K562 (cell line): ENCODE results near the gene ELOVL5. TPM values are rescaled to one million over a fixed set of nuclear protein-coding genes. Genes with fewer than 3 reads are reported as not detected.

Experiments
- CBFA2T3 ChIP-seq: fragments of 450-650 bp; IDR thresholded peaks from 2 replicates; pipeline ENCODE4 v1.6.1; 2017
- CBX5 ChIP-seq: IDR thresholded peaks from 2 replicates; pipeline ENCODE4 v1.6.1; 2014; ENCODE audit warnings: low read depth, borderline replicate concordance
- CHD4 ChIP-seq: fragments of 200-600 bp; sonication (generic); IDR thresholded peaks from 3 replicates; pipeline ENCODE4 v1.6.1; 2012; ENCODE audit warnings: low read depth, mild to moderate bottlenecking, mixed read lengths, low read length, inconsistent platforms; ENCODE audit not compliant: insufficient read depth, insufficient replicate concordance, poor library complexity, severe bottlenecking
- DACH1 ChIP-seq: fragments of 450-650 bp; IDR thresholded peaks from 2 replicates; pipeline ENCODE4 v1.6.1; 2018; ENCODE audit not compliant: partially characterized antibody
- LEF1 ChIP-seq: fragments of 450-650 bp; IDR thresholded peaks from 2 replicates; pipeline ENCODE4 v1.6.1; 2016; ENCODE audit warnings: mild to moderate bottlenecking
- MCM7 ChIP-seq, 2 experiments: fragments of 450-650 bp; IDR thresholded peaks; 2 replicates each; pipeline ENCODE4 v1.6.1; 2016 to 2018
- NFIX ChIP-seq: fragments of 250-450 bp; sonication (Bioruptor Pico); IDR thresholded peaks from 2 replicates; pipeline ENCODE4 v1.4.0; 2020; ENCODE audit warnings: low read depth, mild to moderate bottlenecking, moderate library complexity
- NR2C2 ChIP-seq, 2 experiments: fragments of 200-800 bp in 1 of 2; sonication (Bioruptor generic) in 1 of 2; sonication (generic) in 1 of 2; formaldehyde crosslinking in 1 of 2; IDR thresholded peaks; 2 replicates each; pipeline versions ENCODE4 v1.6.1 to v1.8.0; 2016 to 2022; ENCODE audit warnings: mild to moderate bottlenecking in 1 of 2, missing compliant biosample characterization in 1 of 2, missing genetic modification characterization in 1 of 2, missing genetic modification reagents in 1 of 2
- RFX7 ChIP-seq: fragments of 250-450 bp; sonication (Bioruptor Pico); IDR thresholded peaks from 2 replicates; pipeline ENCODE4 v1.5.1; 2021; ENCODE audit warnings: mild to moderate bottlenecking
- TCFL5 ChIP-seq: fragments of 250-450 bp; sonication (Bioruptor Pico); conservative IDR thresholded peaks from 2 replicates; pipeline ENCODE4 v1.6.1; 2021; ENCODE audit warnings: mild to moderate bottlenecking, moderate library complexity, matching md5 sums
- YY1 ChIP-seq, 3 experiments: IDR thresholded peaks; 2 replicates each; pipeline ENCODE4 v1.6.1; 2011; ENCODE audit warnings: low read length in 2 of 3, mild to moderate bottlenecking in 2 of 3, moderate library complexity in 2 of 3, borderline replicate concordance in 1 of 3, control low read depth in 1 of 3, low read depth in 1 of 3; ENCODE audit not compliant: insufficient read depth in 3 of 3, insufficient replicate concordance in 2 of 3, control insufficient read depth in 1 of 3, insufficient read length in 1 of 3; ENCODE audit errors: extremely low read depth in 1 of 3
- ZBTB8A ChIP-seq: fragments of 450-650 bp; IDR thresholded peaks from 2 replicates; pipeline ENCODE4 v1.6.1; 2018; ENCODE audit warnings: mild to moderate bottlenecking, moderate library complexity; ENCODE audit not compliant: partially characterized antibody
- ZNF146 ChIP-seq: IDR thresholded peaks from one replicate; pipeline ENCODE4 v1.6.1; 2018; ENCODE audit warnings: missing compliant biosample characterization; ENCODE audit not compliant: unreplicated experiment
- ZNF41 ChIP-seq: fragments of 250-450 bp; sonication (Bioruptor Pico); conservative IDR thresholded peaks from 2 replicates; pipeline ENCODE4 v1.4.0; 2020; ENCODE audit warnings: mild to moderate bottlenecking
- polyA plus RNA-seq, 8 experiments: library from polyadenylated mRNA; depleted of rRNA in 4 of 8; stranded (reverse) in 5 of 8; unstranded in 3 of 8; fragments of >200 nt; fragmentation: Nextera tagmentation in 2 of 8; fragmentation: Illumina TruSeq in 1 of 8; extraction: Ambion mirVana in 2 of 8; extraction: Trizol in 1 of 8; gene quantifications; 2 replicates each; pipeline versions ENCODE4 v1.2.1 to v1.2.3, GENCODE V29; 2011 to 2014; ENCODE audit warnings: inconsistent platforms in 1 of 8, missing spikeins in 1 of 8
- total RNA-seq, 7 experiments: library from RNA; depleted of rRNA in 6 of 7; stranded (reverse); fragments of >200 nt in 6 of 7; fragmentation: Illumina TruSeq in 2 of 7; extraction: Trizol in 2 of 7; gene quantifications; 2 replicates each; pipeline versions ENCODE4 v1.2.1 to v1.2.3, GENCODE V29; 2011 to 2021; ENCODE audit warnings: low replicate concordance in 1 of 7
- TF ChIP-seq, protein P1 (sequence below): sonication (generic); formaldehyde crosslinking; IDR thresholded peaks from 2 replicates; pipeline ENCODE4 v1.4.0; 2020; ENCODE audit warnings: mild to moderate bottlenecking, missing genetic modification reagents
- TF ChIP-seq, protein P2 (sequence below), 2 experiments: fragments of 200-800 bp in 1 of 2; sonication (Bioruptor generic) in 1 of 2; sonication (generic) in 1 of 2; formaldehyde crosslinking in 1 of 2; IDR thresholded peaks in 1 of 2; conservative IDR thresholded peaks in 1 of 2; 2 replicates each; pipeline versions ENCODE4 v1.5.0 to v1.6.1; 2016 to 2020; ENCODE audit warnings: missing compliant biosample characterization in 1 of 2, missing genetic modification characterization in 1 of 2, missing genetic modification reagents in 1 of 2
- TF ChIP-seq, protein P3 (sequence below): fragments of 250-450 bp; sonication (Bioruptor Pico); IDR thresholded peaks from 2 replicates; pipeline ENCODE4 v1.8.0; 2021; ENCODE audit warnings: mild to moderate bottlenecking, moderate library complexity

ELOVL5 gene
- total and polyA plus RNA-seq, 9 of the 15 experiments (the other 6 are each of a cell fraction or from before 2014, with no cell fraction given): 70.6 to 245 (median 132) TPM

DNA sequence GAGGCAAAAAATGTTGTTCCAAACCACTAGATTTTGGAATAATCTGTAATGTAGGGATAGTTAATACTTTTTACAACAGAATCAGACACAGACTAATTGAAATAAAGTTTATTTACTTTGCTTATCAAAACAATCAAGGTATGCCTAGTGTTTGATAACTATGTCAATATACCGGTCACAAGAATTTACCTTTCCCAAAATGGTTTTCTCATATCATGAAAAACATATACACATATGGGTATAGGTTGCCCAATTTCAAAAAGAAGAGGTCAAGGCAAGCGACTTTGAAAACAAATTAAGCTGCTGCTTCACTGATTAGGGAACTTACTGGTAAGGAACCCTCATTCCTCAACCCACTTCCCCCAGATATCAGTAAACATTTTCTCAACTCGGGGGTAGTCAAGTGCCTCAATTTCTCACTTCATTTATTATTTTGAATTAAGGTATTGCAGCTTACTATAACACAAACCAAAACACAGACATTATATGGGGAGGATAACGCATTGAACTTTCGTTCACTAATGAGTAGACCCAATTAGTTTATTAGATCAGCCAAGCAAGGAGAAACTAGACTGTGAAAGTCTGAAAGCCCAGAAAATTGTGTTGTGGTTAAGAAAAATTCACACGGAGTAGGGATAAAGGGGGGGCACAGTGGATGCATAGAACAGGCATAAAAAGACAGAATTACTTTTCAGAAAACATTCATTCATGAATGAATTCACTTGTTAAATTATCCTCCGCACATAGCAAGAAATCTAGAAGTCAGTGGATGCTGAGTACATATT is 9.0 kb upstream of the ELOVL5 start (continued):
- TF ChIP-seq NFIX (CRISPR knock-in tag) (no peak), ZNF41 (CRISPR knock-in tag) (no peak), DACH1 (peak; percentile 21), CBX5 (no peak), ZBTB8A (no peak), NR2C2 (CRISPR knock-in tag; IDR thresholded peaks at IDR 0.05) (no peak), NR2C2 (tag; IDR thresholded peaks at IDR 0.05) (0 out of 2 replicates have a peak, but pooled peaks have one; percentile 27), MCM7 (IDR thresholded peaks at IDR 0.05) (no peak), YY1 (IDR thresholded peaks at IDR 0.05; ENCODE audit: borderline replicate concordance in 1 of 3, control insufficient read depth in 1 of 3, extremely low read depth in 1 of 3, insufficient read depth in 3 of 3, insufficient read length in 1 of 3, insufficient replicate concordance in 2 of 3, low read depth in 1 of 3, low read length in 2 of 3) (no peak), LEF1 (0 out of 2 replicates have a peak, but pooled peaks have one; percentile 19), ZNF146 (CRISPR knock-in tag) (no peak), TCFL5 (no peak), RFX7 (CRISPR knock-in tag) (no peak), CHD4 (no peak), CBFA2T3 (peak; percentile 4; the same call in 1 of the 2 replicates)
- TF ChIP-seq, protein P1, sequence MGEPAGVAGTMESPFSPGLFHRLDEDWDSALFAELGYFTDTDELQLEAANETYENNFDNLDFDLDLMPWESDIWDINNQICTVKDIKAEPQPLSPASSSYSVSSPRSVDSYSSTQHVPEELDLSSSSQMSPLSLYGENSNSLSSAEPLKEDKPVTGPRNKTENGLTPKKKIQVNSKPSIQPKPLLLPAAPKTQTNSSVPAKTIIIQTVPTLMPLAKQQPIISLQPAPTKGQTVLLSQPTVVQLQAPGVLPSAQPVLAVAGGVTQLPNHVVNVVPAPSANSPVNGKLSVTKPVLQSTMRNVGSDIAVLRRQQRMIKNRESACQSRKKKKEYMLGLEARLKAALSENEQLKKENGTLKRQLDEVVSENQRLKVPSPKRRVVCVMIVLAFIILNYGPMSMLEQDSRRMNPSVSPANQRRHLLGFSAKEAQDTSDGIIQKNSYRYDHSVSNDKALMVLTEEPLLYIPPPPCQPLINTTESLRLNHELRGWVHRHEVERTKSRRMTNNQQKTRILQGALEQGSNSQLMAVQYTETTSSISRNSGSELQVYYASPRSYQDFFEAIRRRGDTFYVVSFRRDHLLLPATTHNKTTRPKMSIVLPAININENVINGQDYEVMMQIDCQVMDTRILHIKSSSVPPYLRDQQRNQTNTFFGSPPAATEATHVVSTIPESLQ (CRISPR knock-in tag): no peak
- TF ChIP-seq, protein P2, sequence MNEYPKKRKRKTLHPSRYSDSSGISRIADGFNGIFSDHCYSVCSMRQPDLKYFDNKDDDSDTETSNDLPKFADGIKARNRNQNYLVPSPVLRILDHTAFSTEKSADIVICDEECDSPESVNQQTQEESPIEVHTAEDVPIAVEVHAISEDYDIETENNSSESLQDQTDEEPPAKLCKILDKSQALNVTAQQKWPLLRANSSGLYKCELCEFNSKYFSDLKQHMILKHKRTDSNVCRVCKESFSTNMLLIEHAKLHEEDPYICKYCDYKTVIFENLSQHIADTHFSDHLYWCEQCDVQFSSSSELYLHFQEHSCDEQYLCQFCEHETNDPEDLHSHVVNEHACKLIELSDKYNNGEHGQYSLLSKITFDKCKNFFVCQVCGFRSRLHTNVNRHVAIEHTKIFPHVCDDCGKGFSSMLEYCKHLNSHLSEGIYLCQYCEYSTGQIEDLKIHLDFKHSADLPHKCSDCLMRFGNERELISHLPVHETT (CRISPR knock-in tag; conservative IDR thresholded peaks at IDR 0.05 in 1 of 2, IDR thresholded peaks at IDR 0.05 in 1 of 2): 0 out of 4 replicates have a peak, but pooled peaks of 1 of the 2 experiments have one; percentile 8
- TF ChIP-seq, protein P3, sequence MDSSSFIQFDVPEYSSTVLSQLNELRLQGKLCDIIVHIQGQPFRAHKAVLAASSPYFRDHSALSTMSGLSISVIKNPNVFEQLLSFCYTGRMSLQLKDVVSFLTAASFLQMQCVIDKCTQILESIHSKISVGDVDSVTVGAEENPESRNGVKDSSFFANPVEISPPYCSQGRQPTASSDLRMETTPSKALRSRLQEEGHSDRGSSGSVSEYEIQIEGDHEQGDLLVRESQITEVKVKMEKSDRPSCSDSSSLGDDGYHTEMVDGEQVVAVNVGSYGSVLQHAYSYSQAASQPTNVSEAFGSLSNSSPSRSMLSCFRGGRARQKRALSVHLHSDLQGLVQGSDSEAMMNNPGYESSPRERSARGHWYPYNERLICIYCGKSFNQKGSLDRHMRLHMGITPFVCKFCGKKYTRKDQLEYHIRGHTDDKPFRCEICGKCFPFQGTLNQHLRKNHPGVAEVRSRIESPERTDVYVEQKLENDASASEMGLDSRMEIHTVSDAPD: no peak
